Stimulated activated CD8-positive, alpha-beta memory T cell treated with anti-CD3 and anti-CD28 coated beads, Interleukin-12 subunit alpha, Interleukin-12 subunit beta, amount 100 ng/mL, for 4 hours (primary cell): ENCODE measurements around the gene STH.

Experiments
- DNase-seq: peaks from one replicate; pipeline ENCODE4 v3.0.0-alpha.2; 2020; ENCODE audit warnings: low read depth

Gene STH

GRCh38 chr17:45967378-45967777 is 31.7 kb upstream of the STH start:
- no peak for DNase-seq

DNA sequence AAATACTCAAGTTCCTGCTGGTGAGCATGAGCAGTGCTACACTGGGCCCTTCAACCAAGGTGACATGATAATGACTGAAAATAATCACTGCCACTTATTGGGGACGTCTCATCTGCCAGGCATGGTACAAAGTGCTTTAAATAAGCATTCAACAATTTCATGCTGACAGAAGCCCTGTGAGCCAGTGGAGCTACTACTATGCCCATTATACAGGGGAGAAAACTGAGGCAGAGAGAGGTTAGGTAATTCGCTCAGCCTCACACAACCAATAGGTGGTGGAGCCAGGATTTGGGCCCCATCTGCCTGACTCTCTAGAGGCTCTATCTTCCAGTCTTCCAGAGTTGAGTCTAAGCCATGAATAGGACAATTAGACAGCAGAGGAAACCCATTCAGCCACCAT is 30.3 kb upstream of the STH start:
- no peak for DNase-seq

DNA sequence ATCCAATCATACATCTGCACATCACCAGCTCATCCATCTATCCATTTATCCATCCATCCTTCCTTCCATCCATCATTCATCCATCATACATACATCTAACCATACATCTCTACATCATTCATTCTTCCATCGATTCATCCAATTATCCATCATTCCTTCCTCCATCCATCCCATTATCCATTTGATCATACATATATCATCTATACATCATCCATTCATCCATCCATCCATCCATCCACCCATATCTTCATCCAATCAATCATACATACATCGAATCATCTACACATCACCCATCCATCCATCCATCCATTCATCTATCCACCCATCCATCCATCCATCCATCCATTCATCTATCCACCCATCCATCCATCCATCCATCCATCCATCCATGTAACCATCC is 29.3 kb upstream of the STH start:
- no peak for DNase-seq

- DNase-seq, result no peak
Measured at GRCh38 chr17:45970659-45971058, 28.4 kb upstream of the STH start.

DNA sequence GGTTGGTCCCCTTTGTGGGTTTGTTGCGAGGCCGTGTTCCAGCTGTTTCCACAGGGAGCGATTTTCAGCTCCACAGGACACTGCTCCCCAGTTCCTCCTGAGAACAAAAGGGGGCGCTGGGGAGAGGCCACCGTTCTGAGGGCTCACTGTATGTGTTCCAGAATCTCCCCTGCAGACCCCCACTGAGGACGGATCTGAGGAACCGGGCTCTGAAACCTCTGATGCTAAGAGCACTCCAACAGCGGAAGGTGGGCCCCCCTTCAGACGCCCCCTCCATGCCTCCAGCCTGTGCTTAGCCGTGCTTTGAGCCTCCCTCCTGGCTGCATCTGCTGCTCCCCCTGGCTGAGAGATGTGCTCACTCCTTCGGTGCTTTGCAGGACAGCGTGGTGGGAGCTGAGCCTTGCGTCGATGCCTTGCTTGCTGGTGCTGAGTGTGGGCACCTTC is 27.3 kb upstream of the STH start:
- DNase-seq, result no peak

DNA sequence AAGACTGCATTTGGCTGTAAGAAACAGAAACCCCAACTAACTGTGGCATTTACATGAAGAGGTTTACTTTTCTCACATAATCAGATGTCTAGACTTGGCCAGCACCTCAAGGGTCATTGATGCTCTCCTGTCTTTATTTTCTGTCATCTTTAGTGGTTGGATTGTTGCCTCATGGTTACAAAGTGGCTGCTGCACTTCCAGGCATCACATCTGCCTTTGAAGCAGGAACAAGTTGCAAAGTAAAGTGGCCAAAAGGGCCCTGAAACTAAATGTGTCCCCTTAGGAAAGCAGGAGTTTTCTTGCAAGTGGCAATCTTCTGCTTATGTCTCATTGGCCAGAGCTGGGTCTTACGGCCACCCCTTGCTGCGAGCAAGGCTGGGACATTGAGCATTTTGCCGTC is 26.5 kb upstream of the STH start:
- DNase-seq, result no peak

GRCh38 chr17:45973099-45973780 is 25.8 kb upstream of the STH start:
- no peak for DNase-seq

DNA sequence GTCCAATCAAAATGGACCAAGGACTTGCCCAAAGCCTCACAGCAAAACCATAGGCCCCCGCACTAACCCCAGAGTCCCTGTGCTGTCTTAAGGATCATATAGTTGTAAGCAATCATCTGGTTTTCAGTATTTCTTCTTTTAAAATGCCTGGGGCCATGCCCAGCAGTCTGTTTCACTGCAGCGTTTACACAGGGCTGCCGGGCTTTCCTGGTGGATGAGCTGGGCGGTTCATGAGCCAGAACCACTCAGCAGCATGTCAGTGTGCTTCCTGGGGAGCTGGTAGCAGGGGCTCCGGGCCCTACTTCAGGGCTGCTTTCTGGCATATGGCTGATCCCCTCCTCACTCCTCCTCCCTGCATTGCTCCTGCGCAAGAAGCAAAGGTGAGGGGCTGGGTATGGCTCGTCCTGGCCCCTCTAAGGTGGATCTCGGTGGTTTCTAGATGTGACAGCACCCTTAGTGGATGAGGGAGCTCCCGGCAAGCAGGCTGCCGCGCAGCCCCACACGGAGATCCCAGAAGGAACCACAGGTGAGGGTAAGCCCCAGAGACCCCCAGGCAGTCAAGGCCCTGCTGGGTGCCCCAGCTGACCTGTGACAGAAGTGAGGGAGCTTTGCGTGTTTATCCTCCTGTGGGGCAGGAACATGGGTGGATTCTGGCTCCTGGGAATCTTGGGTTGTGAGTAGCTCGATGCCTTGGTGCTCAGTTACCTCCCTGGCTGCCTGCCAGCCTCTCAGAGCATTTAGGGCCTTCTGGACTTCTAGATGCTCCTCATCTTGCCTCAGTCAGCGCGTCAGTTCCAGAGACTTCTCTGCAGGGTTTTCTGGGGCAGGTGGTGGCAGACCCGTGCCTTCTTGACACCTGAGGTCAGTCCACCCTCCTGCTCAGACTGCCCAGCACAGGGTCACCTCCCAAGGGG is 24.8 kb upstream of the STH start:
- no peak for DNase-seq

GRCh38 chr17:45974916-45975630 is 24.0 kb upstream of the STH start:
- no peak for DNase-seq

GRCh38 chr17:45975640-45976295 is 23.3 kb upstream of the STH start:
- no peak for DNase-seq

DNA sequence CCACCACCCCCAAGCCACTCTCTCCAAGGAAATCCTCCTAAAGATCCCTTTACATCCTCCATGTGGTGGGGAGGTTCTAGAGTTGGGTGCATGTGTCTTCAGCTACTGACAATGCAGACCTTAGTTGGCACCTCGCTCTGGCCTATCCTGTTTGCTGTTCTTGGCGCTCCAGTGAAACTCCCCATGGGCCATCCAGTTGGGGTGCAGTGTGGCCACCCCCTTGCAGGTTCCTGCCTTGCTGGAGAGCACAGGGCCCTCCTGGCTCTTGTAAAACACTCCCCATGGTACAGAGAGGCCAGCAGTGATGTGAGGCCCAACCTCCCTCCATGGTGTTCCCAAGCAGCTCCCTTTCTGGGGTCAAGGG is 22.7 kb upstream of the STH start:
- DNase-seq, result no peak

- DNase-seq, result no peak
Measured at GRCh38 chr17:45976755-45977505, 22.1 kb upstream of the STH start.

- no peak for DNase-seq
Measured at GRCh38 chr17:45977506-45977824, 21.6 kb upstream of the STH start.

DNA sequence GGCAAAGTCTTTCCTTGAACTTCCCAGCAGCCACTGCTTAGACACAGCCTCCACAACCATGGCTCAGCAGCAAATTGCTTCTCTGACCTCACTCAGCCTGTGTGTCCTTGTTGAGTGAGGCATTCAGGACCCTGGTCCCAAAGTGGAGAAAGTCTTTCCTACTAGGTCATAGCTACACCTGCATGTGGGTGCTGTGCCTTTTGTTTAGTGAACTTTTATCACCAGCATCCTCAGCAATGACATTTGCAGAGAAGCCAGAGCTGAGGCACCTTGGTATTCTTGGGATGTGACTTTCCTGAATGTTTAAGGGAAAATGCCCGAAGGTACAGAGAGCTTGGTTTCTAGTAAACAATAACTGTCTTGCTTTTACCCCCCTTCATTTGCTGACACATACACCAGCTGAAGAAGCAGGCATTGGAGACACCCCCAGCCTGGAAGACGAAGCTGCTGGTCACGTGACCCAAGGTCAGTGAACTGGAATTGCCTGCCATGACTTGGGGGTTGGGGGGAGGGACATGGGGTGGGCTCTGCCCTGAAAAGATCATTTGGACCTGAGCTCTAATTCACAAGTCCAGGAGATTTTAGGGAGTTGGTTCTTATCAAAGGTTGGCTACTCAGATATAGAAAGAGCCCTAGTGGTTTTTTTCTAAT is 20.9 kb upstream of the STH start:
- DNase-seq, result no peak

GRCh38 chr17:45979137-45979536 is 19.9 kb upstream of the STH start:
- DNase-seq, result no peak

- DNase-seq, result no peak
Measured at GRCh38 chr17:45980855-45981254, 18.2 kb upstream of the STH start.

DNA sequence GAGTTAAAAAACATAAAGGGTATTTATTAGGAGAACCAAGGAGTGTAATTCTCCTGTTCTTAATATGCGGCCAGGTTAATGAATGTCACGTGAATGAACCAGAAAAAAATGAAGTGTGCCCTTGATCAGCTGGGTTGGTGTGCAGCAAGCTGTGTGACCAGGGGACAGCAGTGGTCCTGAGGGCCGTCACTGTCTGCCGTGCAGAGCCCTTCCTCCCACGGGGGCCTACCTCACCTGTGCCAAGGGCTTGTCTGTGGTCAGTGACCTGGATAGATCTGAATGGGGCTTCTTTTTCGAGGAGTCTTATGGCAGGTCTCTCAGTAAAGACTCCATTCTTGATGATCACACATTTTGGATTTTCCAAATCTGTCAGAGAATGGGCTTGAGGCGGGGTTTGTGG is 17.7 kb upstream of the STH start:
- no peak for DNase-seq

DNA sequence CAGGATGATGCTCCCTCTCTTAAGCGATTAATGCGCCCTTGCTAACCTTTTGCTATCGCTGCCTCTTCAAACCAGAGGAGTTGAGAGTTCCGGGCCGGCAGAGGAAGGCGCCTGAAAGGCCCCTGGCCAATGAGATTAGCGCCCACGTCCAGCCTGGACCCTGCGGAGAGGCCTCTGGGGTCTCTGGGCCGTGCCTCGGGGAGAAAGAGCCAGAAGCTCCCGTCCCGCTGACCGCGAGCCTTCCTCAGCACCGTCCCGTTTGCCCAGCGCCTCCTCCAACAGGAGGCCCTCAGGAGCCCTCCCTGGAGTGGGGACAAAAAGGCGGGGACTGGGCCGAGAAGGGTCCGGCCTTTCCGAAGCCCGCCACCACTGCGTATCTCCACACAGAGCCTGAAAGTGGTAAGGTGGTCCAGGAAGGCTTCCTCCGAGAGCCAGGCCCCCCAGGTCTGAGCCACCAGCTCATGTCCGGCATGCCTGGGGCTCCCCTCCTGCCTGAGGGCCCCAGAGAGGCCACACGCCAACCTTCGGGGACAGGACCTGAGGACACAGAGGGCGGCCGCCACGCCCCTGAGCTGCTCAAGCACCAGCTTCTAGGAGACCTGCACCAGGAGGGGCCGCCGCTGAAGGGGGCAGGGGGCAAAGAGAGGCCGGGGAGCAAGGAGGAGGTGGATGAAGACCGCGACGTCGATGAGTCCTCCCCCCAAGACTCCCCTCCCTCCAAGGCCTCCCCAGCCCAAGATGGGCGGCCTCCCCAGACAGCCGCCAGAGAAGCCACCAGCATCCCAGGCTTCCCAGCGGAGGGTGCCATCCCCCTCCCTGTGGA is 16.0 kb upstream of the STH start:
- no peak for DNase-seq

GRCh38 chr17:45983614-45984310 is 15.3 kb upstream of the STH start:
- no peak for DNase-seq

DNA sequence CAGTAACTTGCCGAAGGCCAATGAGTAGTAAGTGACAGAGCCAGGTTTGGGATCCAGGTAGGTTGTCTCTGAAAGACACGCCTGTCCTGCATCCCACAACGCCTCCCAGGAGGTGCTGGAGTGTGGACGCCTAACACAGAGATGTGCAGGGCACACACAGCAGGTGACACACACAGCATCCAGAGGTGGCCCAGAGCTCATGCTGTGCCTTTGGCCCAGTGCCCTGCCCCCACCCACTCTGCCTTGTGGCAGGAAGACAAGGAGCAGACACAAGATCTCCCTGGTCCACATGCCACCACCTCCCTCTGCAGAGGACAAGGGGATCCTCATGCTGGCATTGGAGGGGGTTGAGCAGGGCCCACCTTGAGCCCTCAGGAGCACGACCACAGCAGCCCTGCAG is 14.7 kb upstream of the STH start:
- no peak for DNase-seq
